ENCODE measurements around the gene POU2AF2.
"Not testable (repeated sequence)": the region's sequence is repeated elsewhere in the genome, so short reads cannot be mapped to it uniquely, and the experiment has no call there.

Gene POU2AF2

GRCh38 chr11:111231836-111232235 lies 13.7 kb upstream of the POU2AF2 start:
- no peak overlapping the region for H3K4me3 Mint-ChIP-seq
- H3K9me3 Mint-ChIP-seq, result no peaks in the 10 kb centered on the region
- no peak for ATAC-seq
- H3K27me3 Mint-ChIP-seq, result peaks cover 16% of the 10 kb centered on the region
- H3K27ac Mint-ChIP-seq, result peak overlapping the region in 1 of 2 donors; percentile 72
- DNase-seq, result no peak
- peaks cover 7% of the 10 kb centered on the region for H3K4me1 Mint-ChIP-seq

GRCh38 chr11:111236383-111236782 lies 9.1 kb upstream of the POU2AF2 start:
- DNase-seq (no peak), ATAC-seq (no peak)
- Mint-ChIP-seq H3K9me3 (no peaks in the 10 kb centered on the region), H3K27ac (no peak overlapping the region), H3K4me1 (no peaks in the 10 kb centered on the region), H3K27me3 (peaks cover 17% of the 10 kb centered on the region), H3K4me3 (no peak overlapping the region)

- Mint-ChIP-seq H3K4me3 (no peak overlapping the region), H3K4me1 (no peaks in the 10 kb centered on the region), H3K27me3 (peaks cover 20% of the 10 kb centered on the region), H3K27ac (no peak overlapping the region), H3K9me3 (no peaks in the 10 kb centered on the region)
- DNase-seq (no peak), ATAC-seq (no peak)
Observed at GRCh38 chr11:111237926-111238325, 7.6 kb upstream of the POU2AF2 start.

- ATAC-seq (no peak), DNase-seq (no peak)
- Mint-ChIP-seq H3K9me3 (no peaks in the 10 kb centered on the region), H3K27ac (no peak overlapping the region), H3K4me3 (no peak overlapping the region), H3K4me1 (no peaks in the 10 kb centered on the region), H3K27me3 (peaks cover 21% of the 10 kb centered on the region)
Observed at GRCh38 chr11:111246956-111247355, 1.4 kb downstream of the POU2AF2 start.

- peaks cover 15% of the 10 kb centered on the region for H3K27me3 Mint-ChIP-seq
- no peak overlapping the region for H3K27ac Mint-ChIP-seq
- DNase-seq (no peak), ATAC-seq (no peak)
- H3K4me3 Mint-ChIP-seq, result no peak overlapping the region
- H3K9me3 Mint-ChIP-seq, result no peaks in the 10 kb centered on the region
- H3K4me1 Mint-ChIP-seq, result no peaks in the 10 kb centered on the region
Observed at GRCh38 chr11:111250936-111251335, 5.4 kb downstream of the POU2AF2 start.

GRCh38 chr11:111253131-111253530 lies 7.6 kb downstream of the POU2AF2 start:
- H3K4me3 Mint-ChIP-seq, result no peak overlapping the region
- peaks cover 15% of the 10 kb centered on the region for H3K27me3 Mint-ChIP-seq
- no peak overlapping the region for H3K27ac Mint-ChIP-seq
- no peak for DNase-seq
- no peak for ATAC-seq
- H3K9me3 Mint-ChIP-seq, result no peaks in the 10 kb centered on the region
- no peaks in the 10 kb centered on the region for H3K4me1 Mint-ChIP-seq

GRCh38 chr11:111253630-111254029 lies 8.1 kb downstream of the POU2AF2 start:
- ATAC-seq, result no peak
- no peak for DNase-seq
- Mint-ChIP-seq H3K4me1 (no peaks in the 10 kb centered on the region), H3K4me3 (no peak overlapping the region), H3K9me3 (no peaks in the 10 kb centered on the region), H3K27ac (no peak overlapping the region), H3K27me3 (peaks cover 15% of the 10 kb centered on the region)

- Mint-ChIP-seq H3K9me3 (no peaks in the 10 kb centered on the region), H3K4me1 (no peaks in the 10 kb centered on the region), H3K4me3 (no peak overlapping the region), H3K27ac (no peak overlapping the region), H3K27me3 (peaks cover 18% of the 10 kb centered on the region)
- ATAC-seq, result no peak
- no peak for DNase-seq
Observed at GRCh38 chr11:111258046-111258445, 12.5 kb downstream of the POU2AF2 start.

GRCh38 chr11:111259896-111260295 lies 14.4 kb downstream of the POU2AF2 start:
- no peak for ATAC-seq

GRCh38 chr11:111260811-111261210 lies 15.3 kb downstream of the POU2AF2 start:
- H3K4me3 Mint-ChIP-seq, result no peak overlapping the region
- no peak overlapping the region for H3K27ac Mint-ChIP-seq
- DNase-seq, result no peak
- no peaks in the 10 kb centered on the region for H3K4me1 Mint-ChIP-seq
- peaks cover 18% of the 10 kb centered on the region for H3K27me3 Mint-ChIP-seq
- no peaks in the 10 kb centered on the region for H3K9me3 Mint-ChIP-seq
- ATAC-seq, result no peak

More at GRCh38 chr11:111259896-111260295, 14.4 kb downstream of the POU2AF2 start:
- H3K27ac Mint-ChIP-seq, result no peak overlapping the region
- DNase-seq, result no peak
- no peaks in the 10 kb centered on the region for H3K9me3 Mint-ChIP-seq
- H3K27me3 Mint-ChIP-seq, result peaks cover 18% of the 10 kb centered on the region
- no peaks in the 10 kb centered on the region for H3K4me1 Mint-ChIP-seq
- no peak overlapping the region for H3K4me3 Mint-ChIP-seq

GRCh38 chr11:111264646-111265045 lies 19.1 kb downstream of the POU2AF2 start:
- DNase-seq (no peak), ATAC-seq (no peak)
- Mint-ChIP-seq H3K27ac (no peak overlapping the region), H3K9me3 (no peaks in the 10 kb centered on the region), H3K27me3 (peaks cover 18% of the 10 kb centered on the region), H3K4me1 (no peaks in the 10 kb centered on the region), H3K4me3 (no peak overlapping the region)

- DNase-seq (no peak), ATAC-seq (no peak)
- no peaks in the 10 kb centered on the region for H3K9me3 Mint-ChIP-seq
- H3K27me3 Mint-ChIP-seq, result peaks cover 16% of the 10 kb centered on the region
- H3K27ac Mint-ChIP-seq, result no peak overlapping the region
- H3K4me1 Mint-ChIP-seq, result no peaks in the 10 kb centered on the region
- no peak overlapping the region for H3K4me3 Mint-ChIP-seq
Observed at GRCh38 chr11:111265421-111265820, 19.9 kb downstream of the POU2AF2 start.

GRCh38 chr11:111268303-111268702 lies 22.8 kb downstream of the POU2AF2 start:
- H3K27ac Mint-ChIP-seq, H3K4me1 Mint-ChIP-seq, ATAC-seq, DNase-seq, H3K9me3 Mint-ChIP-seq, H3K27me3 Mint-ChIP-seq, H3K4me3 Mint-ChIP-seq: not testable (repeated sequence)

- Mint-ChIP-seq H3K27me3 (peaks cover 8% of the 10 kb centered on the region), H3K9me3 (no peaks in the 10 kb centered on the region), H3K4me3 (no peak overlapping the region), H3K27ac (no peak overlapping the region), H3K4me1 (peaks cover 6% of the 10 kb centered on the region)
- DNase-seq, result no peak
- no peak for ATAC-seq
Observed at GRCh38 chr11:111269146-111269868, 23.8 kb downstream of the POU2AF2 start.

- no peak for ATAC-seq
- Mint-ChIP-seq H3K4me3 (no peak overlapping the region), H3K9me3 (no peaks in the 10 kb centered on the region), H3K4me1 (peaks cover 6% of the 10 kb centered on the region), H3K27me3 (peaks cover 8% of the 10 kb centered on the region), H3K27ac (no peak overlapping the region)
- DNase-seq, result no peak
Observed at GRCh38 chr11:111272420-111272819, 26.9 kb downstream of the POU2AF2 start.

- Mint-ChIP-seq H3K4me1 (no peaks in the 10 kb centered on the region), H3K27ac (no peak overlapping the region), H3K27me3 (no peaks in the 10 kb centered on the region), H3K4me3 (no peak overlapping the region), H3K9me3 (no peaks in the 10 kb centered on the region)
- ATAC-seq (no peak), DNase-seq (no peak)
Observed at GRCh38 chr11:111282562-111283075, 37.1 kb downstream of the POU2AF2 start.
